GM21825 (cell line): Measurements from ENCODE around the gene YAP1.
"Not testable (repeated sequence)": the region's sequence is repeated elsewhere in the genome, so short reads cannot be mapped to it uniquely, and the experiment has no call there.

Source experiments
- ATAC-seq: cut with Tn5 transposase; IDR thresholded peaks from one replicate; pipeline ENCODE4 v1.9.1; 2021; ENCODE audit warnings: mild to moderate bottlenecking, moderate library complexity; ENCODE audit not compliant: unreplicated experiment

YAP1 gene

DNA sequence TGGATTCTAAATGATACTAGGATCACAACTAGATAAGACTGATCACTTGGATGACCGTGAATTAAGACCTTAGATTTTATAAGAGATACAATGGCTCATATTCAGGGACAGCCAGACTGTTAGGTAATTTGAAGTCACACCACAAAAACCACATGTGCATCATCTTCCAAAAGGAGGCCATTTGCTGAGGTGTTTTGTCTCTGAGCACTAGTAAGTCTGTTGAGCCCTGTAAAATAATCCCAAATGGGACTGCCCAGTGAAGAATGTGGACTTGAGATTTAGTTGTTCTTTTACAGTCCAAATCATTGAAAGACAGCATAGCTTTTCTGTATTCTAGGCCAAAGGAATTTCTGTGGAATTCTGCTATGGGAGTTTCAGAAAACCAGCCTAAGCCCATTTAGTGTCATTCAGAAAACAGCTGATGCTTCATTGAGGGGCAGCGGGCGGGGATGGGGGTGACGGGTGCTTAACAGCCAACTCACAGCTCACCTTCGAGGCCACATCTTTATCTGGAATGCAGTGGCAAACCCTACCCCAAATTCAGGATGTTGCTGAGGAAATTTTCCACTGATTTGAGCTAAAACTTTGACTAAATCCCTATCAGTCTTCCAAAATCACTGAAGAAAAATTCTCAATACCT, 127.0 kb downstream of the YAP1 start:
- no peak for ATAC-seq

DNA sequence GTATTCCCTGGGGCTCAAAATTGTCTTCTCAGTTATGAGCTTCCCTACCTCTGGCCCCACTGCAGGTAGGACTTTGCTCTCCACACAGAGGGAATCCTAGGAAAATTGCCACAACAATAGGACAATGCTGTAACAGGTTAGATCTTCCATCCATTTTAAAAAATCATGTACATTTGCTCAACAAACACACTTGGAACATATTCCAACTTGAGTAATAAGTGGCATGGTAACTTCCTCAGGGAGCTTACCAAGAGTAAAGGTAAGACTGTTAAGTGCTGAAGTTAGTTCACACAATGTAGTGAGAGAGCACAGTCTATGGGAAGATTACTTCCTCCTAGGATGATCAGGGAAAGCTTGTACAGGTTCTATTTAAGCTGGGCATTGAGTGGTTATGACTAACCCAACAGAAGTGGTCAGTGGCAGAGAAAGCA, 128.2 kb downstream of the YAP1 start:
- no peak for ATAC-seq

DNA sequence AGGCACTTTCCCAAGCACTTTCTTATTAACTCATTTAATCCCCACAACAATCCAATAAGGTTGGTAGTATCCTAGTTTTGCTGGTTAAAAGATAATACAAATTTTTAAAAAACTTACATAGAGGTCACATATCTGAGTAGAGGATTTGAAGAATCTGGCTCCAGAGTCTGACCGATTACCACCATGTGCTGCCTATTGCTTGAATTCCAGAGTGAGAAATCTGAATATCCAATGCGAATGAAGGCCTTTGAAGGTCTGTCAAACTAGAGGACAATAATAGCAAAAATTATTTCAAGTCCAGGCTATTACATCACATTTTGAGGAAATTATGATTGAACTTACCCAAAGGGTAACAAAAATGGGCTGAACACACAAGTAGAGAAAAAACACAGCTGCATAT, 129.2 kb downstream of the YAP1 start:
- no peak for ATAC-seq

DNA sequence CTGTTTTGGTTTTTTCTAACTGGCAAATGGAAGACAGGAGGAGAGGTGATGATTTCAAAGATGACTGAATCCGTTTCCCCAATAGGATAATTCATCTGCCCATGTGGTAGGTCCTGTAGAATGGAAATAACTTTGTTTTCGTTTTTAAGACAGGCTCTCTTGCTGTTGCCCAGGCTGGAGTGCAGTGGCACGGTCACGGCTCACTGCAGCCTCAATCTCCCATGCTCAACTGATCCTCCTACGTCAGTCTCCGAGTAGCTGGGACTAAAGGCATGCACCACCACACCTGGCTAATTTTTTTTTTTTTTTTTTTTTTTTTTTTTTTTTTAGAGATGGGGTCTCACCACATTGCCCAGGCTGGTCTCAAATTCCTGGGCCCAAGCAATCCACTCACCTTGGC, 129.7 kb downstream of the YAP1 start:
- no peak for ATAC-seq

DNA sequence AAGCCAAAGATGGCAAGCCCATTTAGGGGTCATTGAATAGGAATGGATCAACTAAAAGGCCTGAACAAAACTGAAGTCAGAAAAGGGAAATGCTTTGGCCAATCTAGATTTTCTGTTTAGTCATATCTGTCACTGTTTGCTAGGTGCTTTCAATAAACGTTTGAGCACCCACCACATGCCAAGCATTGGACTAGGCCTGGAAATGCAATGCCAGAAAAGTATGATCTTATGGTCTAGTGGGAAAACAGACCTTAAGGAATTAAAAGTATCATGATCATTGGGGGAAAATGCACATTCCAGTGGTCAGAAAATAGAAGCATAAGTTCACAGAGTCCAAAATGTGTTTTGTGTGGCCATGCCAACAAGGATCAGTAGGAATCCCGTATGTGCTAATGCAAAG, 130.3 kb downstream of the YAP1 start:
- ATAC-seq, result no peak

DNA sequence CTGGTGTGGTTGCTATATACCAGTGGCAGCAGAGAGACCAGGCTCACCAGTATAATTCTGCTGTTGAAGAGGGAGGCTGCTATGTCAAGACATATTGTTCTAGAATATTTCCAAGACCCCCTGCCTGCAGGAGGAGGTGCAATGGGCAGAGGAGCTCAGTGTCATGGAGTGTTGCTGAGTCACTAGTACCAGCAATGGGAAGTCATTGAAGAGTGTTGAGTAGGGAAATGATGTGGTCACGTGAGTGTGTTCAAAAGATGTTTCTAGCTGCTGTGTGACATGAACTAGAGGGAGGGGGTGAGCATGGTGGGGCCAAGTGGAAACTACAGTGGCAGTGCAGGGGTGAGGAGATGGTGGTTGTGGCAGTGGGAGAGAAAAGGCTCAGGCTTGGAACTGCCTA, 130.8 kb downstream of the YAP1 start:
- no peak for ATAC-seq

DNA sequence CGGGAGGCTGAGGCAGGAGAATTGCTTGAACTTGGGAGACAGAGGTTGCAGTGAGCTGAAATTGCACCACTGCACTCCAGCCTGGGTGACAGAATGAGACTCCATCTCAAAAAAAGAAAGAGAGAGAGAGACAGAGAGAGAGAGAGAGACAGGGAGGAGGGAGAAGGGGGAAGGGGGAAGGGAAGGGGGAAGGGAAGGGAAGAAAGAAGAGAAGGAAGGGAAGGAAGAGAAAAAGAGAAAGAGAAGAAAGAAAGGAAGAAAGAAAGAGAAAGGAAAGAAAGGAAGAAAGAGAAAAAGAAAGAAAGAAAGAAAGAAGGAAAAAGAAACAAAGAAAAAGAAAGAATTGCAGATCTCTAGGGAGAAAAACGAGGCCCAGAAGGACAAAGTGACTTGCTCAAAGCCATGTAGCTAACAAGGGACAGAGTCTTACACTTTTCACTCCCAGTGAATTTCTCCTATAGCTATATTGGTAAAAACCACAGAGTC, 133.2 kb downstream of the YAP1 start:
- ATAC-seq, result no peak

DNA sequence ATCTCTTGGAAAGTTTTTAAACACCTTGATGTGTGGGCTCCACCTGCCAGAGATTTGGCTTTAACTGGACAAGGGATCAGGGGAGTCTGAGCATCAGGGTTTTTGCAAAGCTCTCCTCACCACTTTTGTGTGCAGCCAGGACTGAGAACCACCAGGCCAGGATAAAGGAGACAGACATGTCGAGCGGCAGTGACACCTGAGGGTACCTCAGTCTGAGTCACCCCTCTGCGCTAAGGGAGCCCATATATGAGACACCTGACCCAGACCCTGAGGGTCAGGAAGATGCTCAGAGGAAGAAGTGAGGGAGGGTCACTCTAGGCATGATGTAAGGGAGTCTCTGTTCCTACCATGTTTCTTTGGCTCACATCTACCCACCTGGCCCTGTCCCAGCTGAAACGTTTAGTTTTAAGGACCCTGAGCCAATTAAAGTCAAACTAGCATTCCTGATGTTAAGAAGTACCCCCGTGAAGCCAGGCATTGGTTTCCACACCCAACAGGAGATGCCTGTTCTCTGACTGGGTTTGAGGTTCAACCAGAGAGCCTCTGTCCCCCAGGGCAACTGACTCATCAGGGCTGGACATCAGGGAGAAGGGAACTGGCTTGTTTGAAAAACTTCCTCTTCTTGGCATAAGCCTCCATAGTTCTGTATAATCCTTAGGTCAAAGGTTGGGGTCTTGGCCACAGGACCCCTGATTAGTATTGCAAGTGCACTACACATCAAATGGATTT, 134.6 kb downstream of the YAP1 start:
- ATAC-seq, result no peak

DNA sequence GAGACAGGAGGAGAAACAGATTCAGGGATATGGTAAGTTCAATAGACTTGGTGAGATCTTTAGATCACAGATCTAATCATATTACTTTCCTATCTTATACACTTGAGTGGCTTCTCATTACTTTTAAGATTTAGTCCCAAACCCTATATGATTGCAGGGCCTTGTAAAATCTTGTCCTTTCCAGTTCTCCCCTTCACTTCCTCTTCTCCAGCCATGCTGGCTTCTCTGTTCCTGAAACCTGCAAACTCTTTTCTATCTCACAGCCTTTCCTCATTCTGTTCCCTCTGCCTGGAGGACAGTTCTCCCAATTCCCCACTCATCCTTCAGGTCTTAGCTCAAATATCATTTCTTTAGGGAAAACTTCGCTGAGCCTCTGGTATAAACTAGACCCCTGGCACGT, 141.2 kb downstream of the YAP1 start:
- ATAC-seq, result no peak

DNA sequence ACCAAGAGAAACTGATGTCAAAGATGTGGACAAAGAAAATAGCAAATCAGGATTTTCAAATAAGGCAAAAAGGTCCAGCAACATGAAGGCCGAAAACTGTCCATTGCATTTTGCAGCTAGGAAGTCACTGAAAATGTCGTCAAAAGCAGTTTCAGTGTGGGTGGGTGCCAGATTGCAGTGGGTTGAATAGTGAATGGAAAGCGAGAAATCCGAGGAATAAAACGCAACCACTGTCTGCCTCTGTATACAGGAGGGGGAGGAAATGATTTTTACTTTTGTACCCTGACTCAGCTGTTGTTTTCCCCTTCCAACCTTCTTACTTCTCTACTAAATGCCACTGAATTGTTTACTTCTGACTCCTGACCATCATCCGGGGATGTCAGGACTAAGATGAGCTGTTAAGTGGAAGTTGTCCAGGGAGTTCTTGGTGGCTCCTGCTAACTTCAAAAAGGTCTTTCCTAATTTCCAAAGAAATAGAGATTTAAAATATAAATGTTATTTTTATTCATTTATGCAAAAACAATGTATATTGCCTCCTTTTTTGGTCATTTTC, 142.2 kb downstream of the YAP1 start:
- no peak for ATAC-seq

DNA sequence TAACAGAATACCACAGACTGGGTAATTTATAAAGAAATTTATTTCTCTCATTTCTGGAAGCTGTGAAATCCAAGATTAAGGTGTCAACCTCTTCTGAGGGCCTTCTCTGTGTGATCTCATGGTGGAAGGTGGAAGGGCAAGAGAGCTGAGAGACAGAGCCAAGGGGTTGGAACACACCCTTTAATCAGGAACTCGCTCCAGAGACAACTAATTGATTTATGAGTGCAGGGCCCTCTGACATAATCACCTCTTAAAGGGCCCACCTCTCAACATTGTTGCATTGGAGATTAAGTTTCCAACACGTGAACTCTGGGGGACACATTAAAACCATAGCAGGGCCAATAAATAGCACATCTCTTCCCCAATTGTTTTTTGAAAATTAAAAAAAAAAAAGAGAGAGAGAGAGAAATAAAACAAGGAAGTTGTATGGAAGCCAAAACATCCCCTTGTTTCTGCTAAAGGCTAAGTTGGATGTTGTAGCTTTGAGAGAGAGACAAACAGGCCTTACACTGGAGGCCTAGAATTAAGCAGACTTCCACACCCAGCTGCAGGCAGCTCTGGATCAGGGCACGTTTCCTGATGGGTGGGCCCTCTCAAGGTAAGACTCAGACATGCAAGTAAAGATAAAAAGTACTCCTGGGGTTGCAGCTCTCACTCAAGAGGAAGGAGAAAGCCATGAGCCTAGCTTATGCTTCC, 142.9 kb downstream of the YAP1 start:
- no peak for ATAC-seq

DNA sequence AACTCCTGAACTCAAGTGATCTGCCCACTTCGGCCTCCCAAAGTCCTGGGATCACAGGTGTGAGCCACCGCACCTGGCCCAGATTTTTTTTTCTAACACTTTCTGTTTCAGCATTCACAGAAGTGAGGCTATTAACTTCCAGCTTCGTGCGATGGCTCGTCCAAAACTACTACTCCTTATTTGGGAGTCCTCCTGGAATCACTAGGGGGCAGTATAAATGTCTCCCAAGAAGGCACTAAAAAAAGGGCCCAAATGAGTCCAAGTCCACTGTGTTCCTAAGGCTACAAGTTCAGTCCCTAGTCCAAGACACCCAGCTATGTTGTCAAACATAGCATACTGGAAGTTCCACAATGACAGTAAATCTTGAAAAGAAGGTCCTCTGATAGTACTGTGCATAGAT, 143.8 kb downstream of the YAP1 start:
- no peak for ATAC-seq

DNA sequence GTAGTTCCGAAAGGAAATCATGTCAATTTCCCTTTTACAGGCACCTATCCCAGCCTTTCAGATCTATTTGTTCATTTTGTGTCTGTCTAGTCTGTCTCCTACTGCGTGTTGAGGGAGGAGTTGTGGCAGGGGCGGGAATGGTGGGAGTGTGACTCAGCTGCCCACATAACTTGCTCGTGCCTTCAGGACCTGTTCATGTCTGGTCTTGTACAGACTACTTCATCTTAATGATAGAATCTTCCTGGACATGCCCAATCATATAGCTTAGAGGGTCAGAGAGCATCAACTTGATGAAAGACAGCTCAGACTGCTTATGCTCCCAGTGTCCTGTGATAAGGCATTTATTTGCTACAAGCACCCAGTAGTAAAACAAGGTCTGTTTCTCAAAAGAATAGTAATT, 146.0 kb downstream of the YAP1 start:
- ATAC-seq, result no peak

DNA sequence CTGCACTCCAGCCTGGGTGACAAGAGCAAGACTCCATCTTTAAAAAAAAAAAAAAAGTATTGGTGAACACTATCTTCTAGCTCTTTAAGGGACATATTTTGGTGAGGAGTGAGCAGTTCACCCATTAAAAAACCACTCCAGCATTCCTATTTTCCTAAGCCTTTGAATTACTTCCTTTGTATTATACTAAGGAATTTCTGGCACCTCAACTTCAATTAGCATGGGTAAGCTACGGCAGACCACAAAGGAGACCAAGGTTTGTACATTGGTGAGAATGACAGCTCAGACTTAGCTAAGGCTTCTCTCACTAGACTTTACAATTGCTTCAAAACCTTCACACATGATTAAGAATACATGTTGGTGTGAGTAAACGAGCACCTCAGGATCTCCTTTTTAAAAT, 150.0 kb downstream of the YAP1 start:
- no peak for ATAC-seq

DNA sequence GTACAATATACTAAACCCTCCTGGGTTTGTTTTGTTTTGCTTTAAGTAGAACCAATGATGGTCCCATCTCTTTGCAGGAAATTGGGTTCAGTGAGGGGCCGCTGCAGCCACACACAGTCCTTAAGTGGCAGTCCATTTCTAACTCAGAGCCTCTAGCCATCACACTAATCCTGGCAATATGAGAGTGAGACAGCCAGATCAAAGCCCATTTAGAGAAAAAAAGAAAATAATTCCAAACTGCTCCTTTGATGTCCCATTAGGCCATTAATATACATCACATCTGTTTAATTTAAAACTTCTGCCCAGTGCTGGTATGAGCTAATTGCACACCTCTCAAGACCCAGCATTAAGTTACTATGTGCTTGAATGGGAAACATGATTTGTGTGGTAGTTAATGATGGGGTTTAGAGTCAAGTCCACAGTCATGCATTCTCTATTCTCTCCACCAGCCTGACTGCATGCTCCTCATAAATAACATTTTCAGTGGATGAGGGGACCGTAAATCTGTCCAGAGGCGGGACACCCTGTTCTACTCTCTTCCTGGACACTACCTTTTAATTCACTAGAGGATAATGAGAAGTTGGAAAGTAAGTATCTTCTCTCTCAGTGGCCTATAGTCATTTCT, 153.2 kb downstream of the YAP1 start:
- ATAC-seq, result no peak

DNA sequence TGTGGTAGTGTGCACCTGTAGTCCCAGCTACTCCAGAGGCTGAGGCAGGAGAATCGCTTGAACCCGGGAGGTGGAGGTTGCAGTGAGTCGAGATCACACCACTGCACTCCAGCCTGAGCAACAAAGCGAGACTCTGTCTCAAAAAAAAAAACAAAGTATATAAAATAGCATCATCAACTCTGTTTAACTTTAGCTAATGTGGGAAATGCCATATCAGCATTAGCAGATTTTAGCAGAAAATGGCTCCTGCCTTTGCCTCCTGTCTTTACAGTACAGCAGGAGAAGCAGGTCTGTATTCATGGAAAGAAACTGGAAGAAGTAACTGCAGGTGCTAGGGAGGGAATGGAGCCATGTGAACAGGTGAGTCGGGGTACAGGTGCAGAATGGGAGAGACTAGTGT, 154.5 kb downstream of the YAP1 start:
- ATAC-seq, result not testable (repeated sequence)

DNA sequence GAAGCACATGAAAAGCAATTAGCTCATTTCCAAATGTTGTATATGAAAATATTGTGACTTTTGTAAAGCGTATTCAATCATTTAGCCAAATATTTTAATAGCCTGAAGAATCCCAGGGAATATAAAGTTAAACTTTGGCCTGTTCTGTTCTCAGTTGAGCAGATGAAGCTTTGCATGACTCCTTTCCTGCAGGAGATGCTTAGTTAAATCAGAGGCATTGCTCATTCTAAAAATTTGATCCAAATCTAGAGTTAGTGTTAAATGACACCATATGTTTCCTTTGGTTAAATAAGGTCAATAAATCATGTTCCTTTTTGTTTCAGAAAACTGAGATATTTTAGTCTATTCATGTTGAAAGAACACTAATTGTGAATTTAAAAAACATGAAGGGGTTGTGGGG, 155.9 kb downstream of the YAP1 start:
- ATAC-seq, result no peak

DNA sequence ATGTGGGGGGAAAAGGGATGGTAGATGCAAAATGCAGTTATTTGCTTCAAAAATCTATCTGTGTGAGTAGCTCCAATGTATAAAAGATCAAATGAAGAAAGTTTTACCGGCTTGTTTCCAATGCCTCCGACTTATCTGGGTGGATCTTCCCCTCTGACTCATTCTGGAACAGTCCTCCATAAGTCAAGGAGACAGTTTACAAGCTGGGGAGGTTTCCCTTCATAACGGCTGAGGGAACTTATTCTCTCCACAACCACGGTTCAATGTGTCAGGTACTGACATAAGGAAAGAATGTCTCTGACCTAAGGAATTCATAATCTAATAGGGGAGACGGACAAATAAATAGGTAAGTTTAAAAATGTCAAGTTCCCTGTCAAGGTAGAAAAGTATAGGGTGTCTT, 157.4 kb downstream of the YAP1 start:
- ATAC-seq, result no peak

DNA sequence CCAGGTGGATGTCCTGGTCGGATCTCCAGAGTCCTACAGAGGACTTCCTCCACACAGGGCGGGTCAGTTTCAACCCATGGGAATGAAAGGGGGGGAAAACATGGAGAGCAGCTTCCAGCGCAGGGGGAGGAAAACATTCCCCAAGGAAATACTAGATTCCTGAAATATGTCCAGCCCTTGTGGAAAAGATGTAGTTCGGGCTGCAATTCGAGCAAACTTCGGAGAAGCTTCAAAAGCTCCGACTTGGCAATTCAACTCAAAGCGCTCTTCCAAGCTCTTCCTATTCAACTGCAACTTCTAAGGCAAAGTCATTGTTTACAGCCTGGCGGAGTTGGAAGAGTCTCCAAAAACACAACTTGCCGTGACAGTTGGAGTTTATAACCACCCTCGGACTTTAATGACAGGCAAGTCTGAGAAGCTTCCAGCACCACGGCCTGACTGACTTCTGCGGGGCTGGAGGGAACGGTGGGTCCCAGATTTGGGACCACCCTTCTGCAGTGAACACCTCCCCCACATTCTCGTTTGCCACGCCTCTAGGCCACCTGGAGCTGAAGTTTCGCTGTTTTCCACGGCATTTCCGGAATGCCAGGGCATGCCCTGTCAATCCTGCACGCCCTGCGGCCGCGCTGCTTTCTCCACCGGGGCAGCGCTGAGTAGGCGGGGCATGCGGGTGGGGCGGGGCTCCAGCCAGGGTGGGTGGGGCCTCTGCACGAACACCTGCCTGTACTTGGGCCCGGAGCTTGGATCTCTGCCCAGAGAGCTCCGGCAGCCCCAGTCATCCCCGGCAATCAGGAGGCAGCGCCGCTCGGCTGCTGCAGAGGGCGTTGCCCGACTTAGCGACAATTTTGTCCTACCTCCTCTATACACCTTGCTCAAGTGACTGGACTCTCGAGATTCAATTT, 158.1 kb downstream of the YAP1 start:
- ATAC-seq, result peak; percentile 99

DNA sequence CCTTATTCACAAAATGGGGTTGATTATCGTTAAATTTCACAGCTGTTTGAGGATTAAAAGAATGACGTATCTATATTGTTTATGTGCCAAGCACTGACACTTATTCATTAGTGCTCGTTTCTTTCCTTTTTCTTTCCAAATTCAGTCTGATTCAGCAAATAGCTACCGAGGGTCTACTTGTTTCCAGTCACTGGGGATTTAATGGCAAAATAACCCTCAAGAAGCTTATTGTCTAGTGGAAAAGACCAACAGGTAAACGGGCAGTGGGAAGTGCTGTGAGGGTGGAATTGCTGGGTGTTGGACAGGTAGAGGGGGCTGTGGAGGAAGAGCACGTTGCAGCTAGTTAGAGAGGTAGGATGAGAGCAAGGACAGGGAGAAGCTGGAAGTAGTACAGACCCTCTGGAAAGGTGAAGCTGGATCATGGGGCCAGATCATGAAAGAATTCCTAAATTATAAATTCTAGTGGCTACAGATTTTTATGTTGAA, 158.8 kb downstream of the YAP1 start:
- no peak for ATAC-seq
